ENCODE results near the gene VRTN.
A peak's percentile ranks its signal among the peaks of the same experiment; 100 is the strongest.
"Not testable (repeated sequence)": the region's sequence is repeated elsewhere in the genome, so short reads cannot be mapped to it uniquely, and the experiment has no call there.

VRTN gene

GRCh38 chr14:74348241-74348734, at the start of gene VRTN:
VRTN (plus strand) TSS chr14:74348471; CDS start chr14:74356784, 8,313 bp downstream.
- DNase-seq: no peak

GRCh38 chr14:74299061-74299545, 49.2 kb upstream of the VRTN start:
- peak; percentile 35 for DNase-seq

GRCh38 chr14:74301594-74302151, 46.6 kb upstream of the VRTN start:
- no peak for DNase-seq

- no peak for DNase-seq
Observed at GRCh38 chr14:74302152-74302628, 46.1 kb upstream of the VRTN start.

- DNase-seq: peak; percentile 93
Observed at GRCh38 chr14:74302634-74303569, 45.4 kb upstream of the VRTN start, which contains the start of gene ABCD4. ABCD4 (minus strand) TSS chr14:74302934; CDS start chr14:74302912, 22 bp downstream.

GRCh38 chr14:74308695-74309094, 39.6 kb upstream of the VRTN start:
- no peak for DNase-seq

- no peak for DNase-seq
Observed at GRCh38 chr14:74309125-74310022, 38.9 kb upstream of the VRTN start.

- DNase-seq: no peak
Observed at GRCh38 chr14:74312161-74312560, 36.1 kb upstream of the VRTN start.

- DNase-seq: no peak
Observed at GRCh38 chr14:74313601-74314000, 34.7 kb upstream of the VRTN start.

GRCh38 chr14:74314576-74314975, 33.7 kb upstream of the VRTN start:
- no peak for DNase-seq

- DNase-seq: no peak
Observed at GRCh38 chr14:74324931-74325361, 23.3 kb upstream of the VRTN start.

- DNase-seq: no peak
Observed at GRCh38 chr14:74325446-74325845, 22.8 kb upstream of the VRTN start.

GRCh38 chr14:74326369-74327152, 21.7 kb upstream of the VRTN start:
- no peak for DNase-seq

GRCh38 chr14:74329950-74330552, 18.2 kb upstream of the VRTN start:
- not testable (repeated sequence) for DNase-seq

GRCh38 chr14:74333909-74334308, 14.4 kb upstream of the VRTN start:
- DNase-seq: no peak

GRCh38 chr14:74346341-74346740, 1.9 kb upstream of the VRTN start:
- no peak for DNase-seq

- no peak for DNase-seq
Observed at GRCh38 chr14:74347097-74347794, 1.0 kb upstream of the VRTN start.

- DNase-seq: no peak
Observed at GRCh38 chr14:74347795-74348100, 523 bp upstream of the VRTN start.

- no peak for DNase-seq
Observed at GRCh38 chr14:74348735-74349463, 628 bp downstream of the VRTN start.

- DNase-seq: no peak
Observed at GRCh38 chr14:74349757-74350156, 1.5 kb downstream of the VRTN start.

Measured in stimulated activated CD8-positive, alpha-beta memory T cell treated with anti-CD3 and anti-CD28 coated beads, Interleukin-4, amount 100 ng/mL, for 48 hours (primary cell).